GM20000 (cell line): ENCODE results near the gene ORM2.

Experiments used
- DNase-seq: peaks from one replicate; pipeline ENCODE4 v3.0.0; 2012; ENCODE audit warnings: low spot score
- CTCF ChIP-seq: IDR thresholded peaks from 2 replicates; pipeline ENCODE4 v1.5.1; 2012; ENCODE audit warnings: mild to moderate bottlenecking, control low read depth; ENCODE audit errors: extremely low read depth, missing control alignments

The ORM2 gene

GRCh38 chr9:114356792-114357191, 27.1 kb downstream of the ORM2 start:
- DNase-seq = no peak
- no peak for TF ChIP-seq CTCF

- no peak for TF ChIP-seq CTCF
- DNase-seq = no peak
Measured at GRCh38 chr9:114357360-114357759, 27.7 kb downstream of the ORM2 start.

GRCh38 chr9:114357911-114358328, 28.3 kb downstream of the ORM2 start:
- no peak for TF ChIP-seq CTCF

GRCh38 chr9:114359801-114360200, 30.1 kb downstream of the ORM2 start:
- TF ChIP-seq CTCF = no peak
- no peak for DNase-seq

More at GRCh38 chr9:114357911-114358328, 28.3 kb downstream of the ORM2 start:
- no peak for DNase-seq

- no peak for TF ChIP-seq CTCF
- DNase-seq = no peak
Measured at GRCh38 chr9:114361542-114361941, 31.9 kb downstream of the ORM2 start.

GRCh38 chr9:114362394-114362793, 32.7 kb downstream of the ORM2 start:
- TF ChIP-seq CTCF = no peak

GRCh38 chr9:114363424-114363823, 33.8 kb downstream of the ORM2 start:
- DNase-seq = no peak
- no peak for TF ChIP-seq CTCF

More at GRCh38 chr9:114362394-114362793, 32.7 kb downstream of the ORM2 start:
- no peak for DNase-seq
